DND-41 (cell line): ENCODE measurements around the gene LOX.
A peak's percentile ranks its signal among the peaks of the same experiment; 100 is the strongest.

Experiments used
- ATAC-seq: fragments of 200-7000 bp; cut with Tn5 transposase; 3 replicates; pipeline ENCODE4 v1.9.1; 2021; ENCODE audit warnings: low read depth; ENCODE audit not compliant: insufficient read depth
- DNase-seq: peaks from one replicate; pipeline ENCODE4 v3.0.0-alpha.2; 2020
- H2AFZ ChIP-seq: 2 replicates; pipeline ENCODE4 v1.6.0; 2012; ENCODE audit warnings: low read depth, low read length
- H3K27ac ChIP-seq: 2 replicates; pipeline ENCODE4 v1.5.1; 2012; ENCODE audit warnings: low read length, inconsistent platforms
- H3K27me3 ChIP-seq: fragments of 200-600 bp; sonication (generic); 2 replicates; pipeline ENCODE4 v1.6.0; 2012; ENCODE audit warnings: low read length, mild to moderate bottlenecking, inconsistent platforms; ENCODE audit not compliant: insufficient read depth, poor library complexity
- H3K36me3 ChIP-seq: 2 replicates; pipeline ENCODE4 v1.5.1; 2012; ENCODE audit warnings: low read length, inconsistent platforms; ENCODE audit not compliant: insufficient read depth
- H3K4me1 ChIP-seq: 2 replicates; pipeline ENCODE4 v1.5.1; 2012; ENCODE audit warnings: mild to moderate bottlenecking, low read length; ENCODE audit not compliant: insufficient read depth
- H3K4me2 ChIP-seq: 2 replicates; pipeline ENCODE4 v1.6.0; 2012; ENCODE audit warnings: mild to moderate bottlenecking, moderate library complexity, low read length, inconsistent platforms; ENCODE audit not compliant: insufficient read depth
- H3K4me3 ChIP-seq, 2 experiments: fragments of 200-600 bp in 1 of 2; shearing (Covaris generic) in 1 of 2; 2 replicates each; pipeline ENCODE4 v1.5.1; 2012 to 2016; ENCODE audit warnings: inconsistent platforms in 2 of 2, low read length in 2 of 2, mild to moderate bottlenecking in 2 of 2, low read depth in 1 of 2, moderate library complexity in 1 of 2
- H3K79me2 ChIP-seq: 2 replicates; pipeline ENCODE4 v1.6.0; 2012; ENCODE audit warnings: low read length, inconsistent platforms; ENCODE audit not compliant: insufficient read depth
- H3K9ac ChIP-seq: 2 replicates; pipeline ENCODE4 v1.6.0; 2012; ENCODE audit warnings: low read depth, mild to moderate bottlenecking, inconsistent platforms, low read length, moderate library complexity
- H3K9me3 ChIP-seq: 2 replicates; pipeline ENCODE4 v1.5.1; 2012; ENCODE audit warnings: low read length, moderate library complexity, mild to moderate bottlenecking, inconsistent platforms; ENCODE audit not compliant: insufficient read depth, severe bottlenecking
- H4K20me1 ChIP-seq: 2 replicates; pipeline ENCODE4 v1.6.0; 2012; ENCODE audit warnings: low read length; ENCODE audit not compliant: insufficient read depth
- EZH2 ChIP-seq: IDR thresholded peaks from 3 replicates; pipeline ENCODE4 v1.6.1; 2012; ENCODE audit warnings: borderline replicate concordance, low read depth, mild to moderate bottlenecking, moderate library complexity, low read length, inconsistent platforms; ENCODE audit not compliant: severe bottlenecking
- TF ChIP-seq, protein P1 (sequence below): IDR thresholded peaks from 2 replicates; pipeline ENCODE4 v1.5.1; 2012; ENCODE audit warnings: borderline replicate concordance, low read length, moderate library complexity, mild to moderate bottlenecking; ENCODE audit not compliant: poor library complexity, severe bottlenecking; ENCODE audit errors: extremely low read depth

Gene LOX

DNA sequence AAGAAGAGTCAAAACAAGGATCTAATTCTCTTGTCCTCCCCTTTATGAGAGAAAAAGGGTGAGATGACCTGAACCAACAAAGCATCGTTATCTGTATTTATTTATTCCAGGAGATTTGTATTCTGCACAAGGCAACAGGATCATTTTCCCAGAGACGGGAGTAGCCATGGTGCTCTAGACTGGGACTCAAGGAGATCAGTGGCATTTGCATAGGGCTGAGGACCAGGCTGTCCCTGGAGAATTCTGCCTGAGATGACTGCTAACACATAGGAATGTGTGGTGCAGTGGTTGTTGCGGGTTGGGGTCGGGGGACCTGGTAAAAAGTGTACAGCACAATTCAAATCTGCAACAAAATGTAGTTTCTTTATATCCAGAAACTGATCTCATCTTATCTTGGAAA lies 29.0 kb upstream of the LOX start:
- Histone ChIP-seq H3K27me3 (no peaks in the 10 kb centered on the region), H4K20me1 (no peaks in the 10 kb centered on the region), H3K4me2 (no peak overlapping the region), H2AFZ (no peak overlapping the region), H3K9ac (no peak overlapping the region), H3K9me3 (no peaks in the 10 kb centered on the region), H3K27ac (no peak overlapping the region), H3K79me2 (no peaks in the 10 kb centered on the region), H3K4me3 (no peak overlapping the region), H3K36me3 (no peaks in the 10 kb centered on the region), H3K4me1 (no peaks in the 10 kb centered on the region)
- no peak for TF ChIP-seq EZH2
- TF ChIP-seq, protein P1, sequence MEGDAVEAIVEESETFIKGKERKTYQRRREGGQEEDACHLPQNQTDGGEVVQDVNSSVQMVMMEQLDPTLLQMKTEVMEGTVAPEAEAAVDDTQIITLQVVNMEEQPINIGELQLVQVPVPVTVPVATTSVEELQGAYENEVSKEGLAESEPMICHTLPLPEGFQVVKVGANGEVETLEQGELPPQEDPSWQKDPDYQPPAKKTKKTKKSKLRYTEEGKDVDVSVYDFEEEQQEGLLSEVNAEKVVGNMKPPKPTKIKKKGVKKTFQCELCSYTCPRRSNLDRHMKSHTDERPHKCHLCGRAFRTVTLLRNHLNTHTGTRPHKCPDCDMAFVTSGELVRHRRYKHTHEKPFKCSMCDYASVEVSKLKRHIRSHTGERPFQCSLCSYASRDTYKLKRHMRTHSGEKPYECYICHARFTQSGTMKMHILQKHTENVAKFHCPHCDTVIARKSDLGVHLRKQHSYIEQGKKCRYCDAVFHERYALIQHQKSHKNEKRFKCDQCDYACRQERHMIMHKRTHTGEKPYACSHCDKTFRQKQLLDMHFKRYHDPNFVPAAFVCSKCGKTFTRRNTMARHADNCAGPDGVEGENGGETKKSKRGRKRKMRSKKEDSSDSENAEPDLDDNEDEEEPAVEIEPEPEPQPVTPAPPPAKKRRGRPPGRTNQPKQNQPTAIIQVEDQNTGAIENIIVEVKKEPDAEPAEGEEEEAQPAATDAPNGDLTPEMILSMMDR: no peak
- ATAC-seq: no peak
- no peak for DNase-seq

DNA sequence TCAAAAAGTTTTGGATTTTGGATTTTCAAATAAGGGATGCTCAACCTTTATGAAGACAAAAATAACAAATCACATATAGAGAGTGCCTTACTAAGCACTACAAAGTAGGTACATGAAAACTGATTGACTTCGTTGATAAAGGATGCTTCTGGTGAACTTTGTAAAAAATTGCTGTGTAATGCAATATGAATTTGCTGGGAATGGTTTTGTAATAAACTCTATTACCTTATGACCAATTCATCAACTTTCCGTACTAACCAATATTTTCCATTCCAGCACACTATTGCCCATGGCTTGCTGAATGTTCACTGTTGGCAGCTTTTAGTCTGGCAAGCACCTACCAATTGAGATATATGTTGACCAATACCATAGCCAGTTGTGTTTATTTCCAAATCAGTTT lies 27.9 kb upstream of the LOX start:
- no peaks in the 10 kb centered on the region for H3K36me3 ChIP-seq
- no peaks in the 10 kb centered on the region for H3K9me3 ChIP-seq
- TF ChIP-seq, protein P1: no peak
- TF ChIP-seq EZH2: no peak
- no peak overlapping the region for H2AFZ ChIP-seq
- H3K79me2 ChIP-seq: no peaks in the 10 kb centered on the region
- DNase-seq: no peak
- no peaks in the 10 kb centered on the region for H3K4me1 ChIP-seq
- no peaks in the 10 kb centered on the region for H3K27me3 ChIP-seq
- H3K27ac ChIP-seq: no peak overlapping the region
- H3K9ac ChIP-seq: no peak overlapping the region
- H3K4me3 ChIP-seq: no peak overlapping the region
- ATAC-seq: no peak
- no peak overlapping the region for H3K4me2 ChIP-seq
- H4K20me1 ChIP-seq: no peaks in the 10 kb centered on the region

DNA sequence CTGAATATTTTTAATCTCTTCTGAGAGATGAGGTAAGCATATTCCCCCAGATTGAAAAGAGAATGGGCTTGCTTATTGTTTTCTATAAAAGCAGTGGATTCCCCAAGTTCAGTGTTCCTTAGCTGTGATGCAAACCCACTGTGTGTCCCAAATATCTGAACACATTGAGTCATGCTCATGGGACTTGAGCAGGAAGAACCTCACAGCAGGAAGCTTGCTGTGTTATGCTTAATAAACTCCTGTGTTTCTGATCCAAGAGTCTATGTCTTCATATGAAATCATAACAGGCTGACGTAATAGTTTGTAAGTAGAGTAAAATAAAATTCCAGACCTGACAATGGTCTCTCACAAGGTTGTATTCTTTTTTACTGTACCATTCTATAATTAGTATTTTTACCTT lies 24.8 kb upstream of the LOX start:
- Histone ChIP-seq H4K20me1 (no peaks in the 10 kb centered on the region), H3K9me3 (no peaks in the 10 kb centered on the region), H3K4me1 (no peaks in the 10 kb centered on the region), H3K27me3 (no peaks in the 10 kb centered on the region), H3K4me3 (no peak overlapping the region), H2AFZ (no peak overlapping the region), H3K36me3 (no peaks in the 10 kb centered on the region), H3K79me2 (no peaks in the 10 kb centered on the region), H3K4me2 (no peak overlapping the region), H3K27ac (no peak overlapping the region), H3K9ac (no peak overlapping the region)
- TF ChIP-seq, protein P1: no peak
- TF ChIP-seq EZH2: no peak
- DNase-seq: no peak
- ATAC-seq: no peak

DNA sequence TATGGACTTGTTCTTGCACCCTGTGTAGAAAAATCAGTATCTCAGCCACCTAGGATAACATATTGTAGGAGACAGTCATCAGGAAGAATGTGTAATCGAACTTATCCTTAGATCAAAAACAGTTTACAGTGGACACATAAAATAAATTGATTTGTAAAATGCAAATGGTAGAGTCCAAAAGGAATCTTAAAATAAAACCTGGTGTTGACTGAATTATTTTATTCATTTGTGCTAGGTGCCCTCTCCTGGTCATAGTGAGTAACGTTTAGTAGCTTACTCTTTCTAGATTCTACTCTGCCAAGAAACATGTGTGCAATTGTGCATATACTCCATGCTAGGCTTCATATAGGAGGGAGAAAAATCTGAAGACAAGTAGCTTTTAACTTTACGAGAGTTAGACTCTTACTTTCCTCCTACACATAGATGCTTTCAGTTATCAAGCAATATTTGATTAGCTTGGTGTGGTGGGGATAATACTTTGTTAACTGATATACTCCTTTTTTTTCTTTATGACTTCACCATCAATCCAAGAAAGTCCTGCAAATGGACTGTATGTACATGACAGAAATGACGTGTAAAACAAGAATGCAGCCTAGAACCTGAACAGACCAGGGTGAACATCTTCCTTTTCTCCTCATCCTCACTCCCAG lies 23.7 kb upstream of the LOX start:
- no peaks in the 10 kb centered on the region for H3K36me3 ChIP-seq
- H2AFZ ChIP-seq: no peak overlapping the region
- no peak overlapping the region for H3K4me3 ChIP-seq
- H3K4me1 ChIP-seq: no peaks in the 10 kb centered on the region
- DNase-seq: no peak
- no peaks in the 10 kb centered on the region for H3K27me3 ChIP-seq
- TF ChIP-seq EZH2: no peak
- TF ChIP-seq, protein P1: peak; percentile 70
- ATAC-seq: peak; percentile 75
- no peak overlapping the region for H3K4me2 ChIP-seq
- H3K9me3 ChIP-seq: no peaks in the 10 kb centered on the region
- no peak overlapping the region for H3K9ac ChIP-seq
- no peaks in the 10 kb centered on the region for H4K20me1 ChIP-seq
- no peak overlapping the region for H3K27ac ChIP-seq
- H3K79me2 ChIP-seq: no peaks in the 10 kb centered on the region
